ENCODE results near the gene GCH1. TPM values are rescaled to one million over a fixed set of nuclear protein-coding genes. Genes with fewer than 3 reads are reported as not detected.
A peak's percentile ranks its signal among the peaks of the same experiment; 100 is the strongest.
"Not testable (repeated sequence)": the region's sequence is repeated elsewhere in the genome, so short reads cannot be mapped to it uniquely, and the experiment has no call there.

The GCH1 gene
- polyA plus RNA-seq, result 12.9 TPM

- peak within 1 kb of the TSS; percentile 86 to 97 (median 96) for H3K4me3 Mint-ChIP-seq
- peak within 1 kb of the TSS; percentile 87 to 96 (median 91) for H3K27ac Mint-ChIP-seq
- H3K9me3 Mint-ChIP-seq, result no peaks in the 10 kb centered on the region
- H3K36me3 Mint-ChIP-seq, result no peaks in the 10 kb centered on the region
- H3K4me1 Mint-ChIP-seq, result peaks cover 11 to 15% (median 13%) of the 10 kb centered on the region in 3 donors
- H3K27me3 Mint-ChIP-seq, result no peaks in the 10 kb centered on the region
Observed at GRCh38 chr14:54902521-54903420, at the start of gene GCH1. GCH1 (minus strand) TSS chr14:54902826; CDS start chr14:54902663, 163 bp downstream.

- Mint-ChIP-seq H3K4me1 (peaks cover 3 to 7% (median 5%) of the 10 kb centered on the region in 3 donors), H3K36me3 (peaks cover 15% of the 10 kb centered on the region), H3K9me3 (no peaks in the 10 kb centered on the region), H3K27me3 (no peaks in the 10 kb centered on the region), H3K4me3 (no peak overlapping the region), H3K27ac (no peak overlapping the region)
Observed at GRCh38 chr14:54947230-54947629, 44.6 kb upstream of the GCH1 start.

GRCh38 chr14:54946500-54946899 lies 43.9 kb upstream of the GCH1 start:
- Mint-ChIP-seq H3K9me3 (no peaks in the 10 kb centered on the region), H3K27me3 (no peaks in the 10 kb centered on the region), H3K4me1 (peaks cover 3 to 7% (median 5%) of the 10 kb centered on the region in 3 donors), H3K4me3 (no peak overlapping the region), H3K36me3 (peaks cover 15% of the 10 kb centered on the region), H3K27ac (peak overlapping the region in 1 of 3 donors; percentile 31)

- Mint-ChIP-seq H3K36me3 (peaks cover 13% of the 10 kb centered on the region), H3K4me1 (peaks cover 3 to 7% (median 5%) of the 10 kb centered on the region in 3 donors), H3K27me3 (no peaks in the 10 kb centered on the region), H3K27ac (no peak overlapping the region), H3K9me3 (no peaks in the 10 kb centered on the region), H3K4me3 (no peak overlapping the region)
Observed at GRCh38 chr14:54944737-54945391, 42.2 kb upstream of the GCH1 start.

- Mint-ChIP-seq H3K9me3 (no peaks in the 10 kb centered on the region), H3K4me3 (no peak overlapping the region), H3K27me3 (no peaks in the 10 kb centered on the region), H3K27ac (peak overlapping the region in 1 of 3 donors; percentile 14), H3K4me1 (peaks cover 3 to 7% (median 5%) of the 10 kb centered on the region in 3 donors), H3K36me3 (peaks cover 4% of the 10 kb centered on the region)
Observed at GRCh38 chr14:54942913-54943312, 40.3 kb upstream of the GCH1 start.

- Mint-ChIP-seq H3K27me3 (no peaks in the 10 kb centered on the region), H3K9me3 (no peaks in the 10 kb centered on the region), H3K36me3 (no peaks in the 10 kb centered on the region), H3K4me1 (no peaks in the 10 kb centered on the region), H3K4me3 (no peak overlapping the region), H3K27ac (no peak overlapping the region)
Observed at GRCh38 chr14:54936816-54937215, 34.2 kb upstream of the GCH1 start.

- H3K4me3 Mint-ChIP-seq, result no peak overlapping the region
Observed at GRCh38 chr14:54935958-54936357, 33.3 kb upstream of the GCH1 start.

GRCh38 chr14:54935100-54935499 lies 32.5 kb upstream of the GCH1 start:
- Mint-ChIP-seq H3K27me3 (no peaks in the 10 kb centered on the region), H3K4me1 (no peaks in the 10 kb centered on the region), H3K27ac (no peak overlapping the region), H3K4me3 (no peak overlapping the region), H3K9me3 (no peaks in the 10 kb centered on the region), H3K36me3 (no peaks in the 10 kb centered on the region)

More at GRCh38 chr14:54935958-54936357, 33.3 kb upstream of the GCH1 start:
- Mint-ChIP-seq H3K4me1 (no peaks in the 10 kb centered on the region), H3K27ac (no peak overlapping the region), H3K27me3 (no peaks in the 10 kb centered on the region), H3K36me3 (no peaks in the 10 kb centered on the region), H3K9me3 (no peaks in the 10 kb centered on the region)

GRCh38 chr14:54933006-54933405 lies 30.4 kb upstream of the GCH1 start:
- no peaks in the 10 kb centered on the region for H3K4me1 Mint-ChIP-seq
- H3K27me3 Mint-ChIP-seq, result no peaks in the 10 kb centered on the region
- no peaks in the 10 kb centered on the region for H3K9me3 Mint-ChIP-seq
- H3K27ac Mint-ChIP-seq, result no peak overlapping the region
- H3K4me3 Mint-ChIP-seq, result no peak overlapping the region
- H3K36me3 Mint-ChIP-seq, result no peaks in the 10 kb centered on the region

GRCh38 chr14:54931598-54932340 lies 29.1 kb upstream of the GCH1 start:
- Mint-ChIP-seq H3K4me3 (no peak overlapping the region), H3K27me3 (no peaks in the 10 kb centered on the region), H3K27ac (no peak overlapping the region)

GRCh38 chr14:54931101-54931500 lies 28.5 kb upstream of the GCH1 start:
- no peak overlapping the region for H3K27ac Mint-ChIP-seq
- H3K36me3 Mint-ChIP-seq, result no peaks in the 10 kb centered on the region
- H3K9me3 Mint-ChIP-seq, result no peaks in the 10 kb centered on the region
- H3K27me3 Mint-ChIP-seq, result no peaks in the 10 kb centered on the region
- no peak overlapping the region for H3K4me3 Mint-ChIP-seq
- H3K4me1 Mint-ChIP-seq, result no peaks in the 10 kb centered on the region

More at GRCh38 chr14:54931598-54932340, 29.1 kb upstream of the GCH1 start:
- Mint-ChIP-seq H3K36me3 (no peaks in the 10 kb centered on the region), H3K4me1 (no peaks in the 10 kb centered on the region), H3K9me3 (no peaks in the 10 kb centered on the region)

- Mint-ChIP-seq H3K27ac (no peak overlapping the region), H3K36me3 (no peaks in the 10 kb centered on the region), H3K4me1 (no peaks in the 10 kb centered on the region), H3K9me3 (no peaks in the 10 kb centered on the region), H3K4me3 (no peak overlapping the region), H3K27me3 (no peaks in the 10 kb centered on the region)
Observed at GRCh38 chr14:54929556-54929955, 26.9 kb upstream of the GCH1 start.

- H3K27me3 Mint-ChIP-seq, result no peaks in the 10 kb centered on the region
- H3K9me3 Mint-ChIP-seq, result no peaks in the 10 kb centered on the region
- no peaks in the 10 kb centered on the region for H3K36me3 Mint-ChIP-seq
- no peaks in the 10 kb centered on the region for H3K4me1 Mint-ChIP-seq
- H3K4me3 Mint-ChIP-seq, result no peak overlapping the region
- no peak overlapping the region for H3K27ac Mint-ChIP-seq
Observed at GRCh38 chr14:54928216-54928615, 25.6 kb upstream of the GCH1 start.

GRCh38 chr14:54927551-54927950 lies 24.9 kb upstream of the GCH1 start:
- Mint-ChIP-seq H3K36me3 (no peaks in the 10 kb centered on the region), H3K9me3 (no peaks in the 10 kb centered on the region), H3K4me1 (no peaks in the 10 kb centered on the region), H3K27ac (no peak overlapping the region), H3K27me3 (no peaks in the 10 kb centered on the region), H3K4me3 (no peak overlapping the region)

- not testable (repeated sequence) for H3K9me3 Mint-ChIP-seq, H3K27ac Mint-ChIP-seq, H3K4me3 Mint-ChIP-seq, H3K27me3 Mint-ChIP-seq, H3K36me3 Mint-ChIP-seq, H3K4me1 Mint-ChIP-seq
Observed at GRCh38 chr14:54926570-54926969, 23.9 kb upstream of the GCH1 start.
